Glomerular visceral epithelial cell (primary cell): Measurements from ENCODE around the gene LZTR1.
"Not testable (repeated sequence)": the region's sequence is repeated elsewhere in the genome, so short reads cannot be mapped to it uniquely, and the experiment has no call there.

Experiments
- DNase-seq: peaks from one replicate; pipeline ENCODE4 v3.0.0-alpha.2; 2016; ENCODE audit errors: extremely low spot score

Gene LZTR1

GRCh38 chr22:20981787-20982562, at the start of gene LZTR1:
Gene LZTR1 (plus strand): TSS chr22:20982297. CDS start chr22:20982372, 75 bp downstream.
- DNase-seq: peak; percentile 71

- no peak for DNase-seq
Observed at GRCh38 chr22:20933910-20934309, 48.2 kb upstream of the LZTR1 start.

- DNase-seq: not testable (repeated sequence)
Observed at GRCh38 chr22:20935049-20935448, 47.0 kb upstream of the LZTR1 start.

- DNase-seq: not testable (repeated sequence)
Observed at GRCh38 chr22:20935780-20936539, 46.1 kb upstream of the LZTR1 start.

GRCh38 chr22:20937031-20937793, 44.9 kb upstream of the LZTR1 start:
- DNase-seq: no peak

GRCh38 chr22:20937794-20938671, 44.1 kb upstream of the LZTR1 start:
- DNase-seq: no peak

GRCh38 chr22:20939457-20940185, 42.5 kb upstream of the LZTR1 start:
- DNase-seq: not testable (repeated sequence)

GRCh38 chr22:20940186-20940651, 41.9 kb upstream of the LZTR1 start:
- DNase-seq: no peak

- no peak for DNase-seq
Observed at GRCh38 chr22:20940904-20941385, 41.2 kb upstream of the LZTR1 start.

GRCh38 chr22:20942203-20942902, 39.7 kb upstream of the LZTR1 start:
- not testable (repeated sequence) for DNase-seq

- no peak for DNase-seq
Observed at GRCh38 chr22:20943104-20943933, 38.8 kb upstream of the LZTR1 start.

GRCh38 chr22:20944042-20944441, 38.1 kb upstream of the LZTR1 start:
- DNase-seq: no peak

GRCh38 chr22:20945578-20945934, 36.5 kb upstream of the LZTR1 start:
- no peak for DNase-seq

- peak; percentile 29 for DNase-seq
Observed at GRCh38 chr22:20946080-20946986, 35.8 kb upstream of the LZTR1 start.

GRCh38 chr22:20946991-20947390, 35.1 kb upstream of the LZTR1 start:
- DNase-seq: no peak

- DNase-seq: no peak
Observed at GRCh38 chr22:20948450-20948849, 33.6 kb upstream of the LZTR1 start.

GRCh38 chr22:20948989-20949388, 33.1 kb upstream of the LZTR1 start:
- no peak for DNase-seq

- DNase-seq: no peak
Observed at GRCh38 chr22:20949698-20950183, 32.4 kb upstream of the LZTR1 start.
